ENCODE data around the gene CNTNAP4.

- no peak for TF ChIP-seq CTCF (conservative IDR thresholded peaks at IDR 0.05; ENCODE audit: low read depth, low read length)
- TF ChIP-seq EZH2phosphoT487 (IDR thresholded peaks at IDR 0.05; ENCODE audit: borderline replicate concordance, low read length), result no peak
Observed at GRCh38 chr16:76502063-76502462, 224.9 kb downstream of the CNTNAP4 start.

Measured in PC-3 (cell line).